ENCODE results near the gene CCDC38.
"Not testable (repeated sequence)": the region's sequence is repeated elsewhere in the genome, so short reads cannot be mapped to it uniquely, and the experiment has no call there.

CCDC38 gene

DNA sequence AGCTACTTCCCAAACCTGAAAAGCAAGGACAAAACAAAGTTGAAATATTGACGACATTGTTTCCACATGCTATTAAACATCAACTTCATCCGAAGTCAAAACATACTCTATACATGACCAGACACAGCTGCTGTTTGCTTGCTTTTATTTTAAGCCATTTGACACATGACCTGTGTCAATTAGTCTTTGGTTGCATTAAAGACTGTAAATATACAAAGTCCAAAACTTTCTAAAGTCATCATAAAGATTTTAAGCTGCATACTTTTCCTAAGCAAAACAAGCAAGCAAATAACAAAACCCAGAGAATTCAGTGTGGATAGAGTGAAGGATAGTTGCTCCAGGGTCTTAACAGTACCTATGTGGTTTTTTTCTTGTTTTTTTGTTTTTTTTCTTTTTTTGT, 31.9 kb upstream of the CCDC38 start:
- DNase-seq (ENCODE audit: low read depth), result no peak
- TF ChIP-seq, protein P1, sequence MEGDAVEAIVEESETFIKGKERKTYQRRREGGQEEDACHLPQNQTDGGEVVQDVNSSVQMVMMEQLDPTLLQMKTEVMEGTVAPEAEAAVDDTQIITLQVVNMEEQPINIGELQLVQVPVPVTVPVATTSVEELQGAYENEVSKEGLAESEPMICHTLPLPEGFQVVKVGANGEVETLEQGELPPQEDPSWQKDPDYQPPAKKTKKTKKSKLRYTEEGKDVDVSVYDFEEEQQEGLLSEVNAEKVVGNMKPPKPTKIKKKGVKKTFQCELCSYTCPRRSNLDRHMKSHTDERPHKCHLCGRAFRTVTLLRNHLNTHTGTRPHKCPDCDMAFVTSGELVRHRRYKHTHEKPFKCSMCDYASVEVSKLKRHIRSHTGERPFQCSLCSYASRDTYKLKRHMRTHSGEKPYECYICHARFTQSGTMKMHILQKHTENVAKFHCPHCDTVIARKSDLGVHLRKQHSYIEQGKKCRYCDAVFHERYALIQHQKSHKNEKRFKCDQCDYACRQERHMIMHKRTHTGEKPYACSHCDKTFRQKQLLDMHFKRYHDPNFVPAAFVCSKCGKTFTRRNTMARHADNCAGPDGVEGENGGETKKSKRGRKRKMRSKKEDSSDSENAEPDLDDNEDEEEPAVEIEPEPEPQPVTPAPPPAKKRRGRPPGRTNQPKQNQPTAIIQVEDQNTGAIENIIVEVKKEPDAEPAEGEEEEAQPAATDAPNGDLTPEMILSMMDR (IDR thresholded peaks at IDR 0.05; ENCODE audit: insufficient read depth, low read depth, low read length, missing control alignments), result no peak
- H3K4me3 ChIP-seq (ENCODE audit: low read length), result no peak overlapping the region

DNA sequence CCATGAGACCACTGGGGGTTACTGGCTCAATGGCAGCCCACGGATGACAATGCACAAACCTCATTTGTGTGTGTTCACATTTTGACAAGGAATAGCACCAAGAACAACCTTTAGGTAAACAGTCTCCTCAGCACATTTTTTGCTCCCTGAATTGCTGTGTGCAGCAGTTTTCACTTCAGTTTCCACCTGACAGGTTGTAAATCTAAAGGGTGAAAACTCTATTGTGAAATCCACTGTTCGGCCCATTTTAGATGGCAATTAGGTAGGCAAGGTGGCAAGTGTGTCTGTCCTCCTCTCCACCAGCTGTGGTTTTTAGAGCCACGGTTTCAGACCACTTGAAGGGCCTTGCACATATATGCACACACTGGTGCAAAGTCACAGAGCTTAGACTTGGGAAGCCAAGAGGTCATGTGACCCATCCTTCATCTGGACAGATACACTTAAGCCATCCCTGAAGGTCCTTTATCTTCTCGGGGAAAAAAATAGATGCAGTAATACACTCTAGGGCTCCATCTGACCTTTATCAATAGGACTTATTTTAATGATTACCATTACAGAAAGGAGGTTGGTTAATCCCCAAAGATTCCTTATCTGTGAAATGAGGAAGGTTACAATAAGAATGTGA, 30.5 kb upstream of the CCDC38 start:
- DNase-seq (ENCODE audit: low read depth), result no peak
- TF ChIP-seq, protein P1 (IDR thresholded peaks at IDR 0.05; ENCODE audit: insufficient read depth, low read depth, low read length, missing control alignments), result no peak
- H3K4me3 ChIP-seq (ENCODE audit: low read length), result no peak overlapping the region

DNA sequence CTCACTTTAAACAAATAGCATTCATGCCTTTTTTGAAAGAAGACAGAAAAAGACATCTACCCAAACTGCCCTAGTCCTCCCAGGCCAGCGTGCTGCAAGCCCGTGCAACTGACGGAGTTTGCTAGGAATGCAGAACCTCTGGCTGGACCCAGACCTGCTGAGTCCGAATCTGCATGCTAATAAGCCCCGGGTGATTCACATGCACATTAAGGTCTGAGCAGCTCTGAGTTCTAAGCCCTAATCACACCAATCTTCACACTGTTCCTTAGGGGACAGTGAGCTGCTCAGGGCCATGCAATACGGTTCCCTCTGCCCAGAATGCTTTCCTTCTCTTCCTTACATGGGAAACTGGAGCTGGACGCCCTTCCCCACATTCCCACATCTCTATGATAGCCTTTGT, 28.5 kb upstream of the CCDC38 start:
- TF ChIP-seq, protein P1 (IDR thresholded peaks at IDR 0.05; ENCODE audit: insufficient read depth, low read depth, low read length, missing control alignments), result no peak

DNA sequence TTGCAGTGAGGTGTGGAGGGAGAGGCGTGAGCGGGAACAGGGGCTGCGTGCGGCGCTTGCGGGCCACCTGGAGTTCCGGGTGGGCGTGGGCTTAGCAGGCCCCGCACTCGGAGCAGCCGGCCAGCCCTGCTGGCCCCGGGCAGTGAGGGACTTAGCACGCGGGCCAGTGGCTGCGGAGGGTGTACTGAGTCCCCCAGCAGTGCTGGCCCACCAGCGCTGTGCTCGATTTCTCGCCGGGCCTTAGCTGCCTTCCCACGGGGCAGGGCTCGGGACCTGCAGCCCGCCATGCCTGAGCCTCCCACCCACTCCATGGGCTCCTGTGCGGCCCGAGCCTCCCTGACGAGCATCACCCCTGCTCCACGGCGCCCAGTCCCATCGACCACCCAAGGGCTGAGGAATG, 26.7 kb upstream of the CCDC38 start:
- not testable (repeated sequence) for H3K4me3 ChIP-seq (ENCODE audit: low read length); DNase-seq (ENCODE audit: low read depth)

More for the DNA sequence above, 28.5 kb upstream of the CCDC38 start:
- peak; percentile 67 for DNase-seq (ENCODE audit: low read depth)
- no peak overlapping the region for H3K4me3 ChIP-seq (ENCODE audit: low read length)

DNA sequence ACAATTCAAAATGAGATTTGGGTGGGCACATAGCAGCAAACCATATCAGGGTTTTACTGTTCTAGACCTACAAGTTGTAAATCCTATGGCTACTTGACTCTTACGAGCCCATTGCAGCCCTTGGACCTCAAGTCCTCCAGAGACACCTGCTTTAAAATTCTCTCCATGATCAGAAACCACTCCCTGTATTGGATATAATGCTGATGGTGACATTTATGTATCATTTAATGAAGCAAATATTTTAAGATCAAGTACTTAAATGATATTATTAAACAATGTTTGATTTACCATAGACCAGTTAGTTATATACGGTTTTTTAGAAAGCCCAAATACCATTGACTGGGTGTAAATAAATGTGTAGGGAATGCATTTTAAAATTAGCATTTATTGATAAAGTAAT, 24.9 kb upstream of the CCDC38 start:
- no peak overlapping the region for H3K4me3 ChIP-seq (ENCODE audit: low read length)
- TF ChIP-seq, protein P1 (IDR thresholded peaks at IDR 0.05; ENCODE audit: insufficient read depth, low read depth, low read length, missing control alignments), result no peak
- no peak for DNase-seq (ENCODE audit: low read depth)

DNA sequence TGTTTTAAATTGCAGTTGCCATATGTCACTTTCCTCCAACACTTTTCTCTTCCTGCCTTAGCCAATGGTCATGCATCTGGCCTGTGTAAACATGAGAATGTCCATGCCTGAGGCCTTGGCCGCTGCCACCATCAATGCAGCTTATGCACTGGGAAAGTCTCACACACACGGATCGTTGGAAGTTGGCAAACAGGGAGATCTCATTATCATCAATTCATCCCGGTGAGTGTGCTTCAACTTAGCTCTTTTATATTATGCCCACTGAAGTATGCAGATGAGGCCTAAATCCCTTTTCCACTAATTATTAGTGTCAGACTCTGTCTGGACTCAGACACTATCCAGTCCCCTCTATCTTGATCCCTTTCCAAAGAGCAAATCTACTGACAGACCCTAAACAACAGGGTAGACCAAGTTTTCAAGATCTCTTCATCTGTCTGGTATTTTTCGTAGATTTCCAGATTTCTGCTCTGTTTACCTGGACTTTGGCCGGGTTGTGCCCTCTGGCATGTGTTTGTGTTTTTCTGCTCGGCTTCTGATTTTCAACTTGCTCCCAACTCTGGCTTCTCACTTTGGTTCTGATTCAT, 24.0 kb upstream of the CCDC38 start:
- H3K4me3 ChIP-seq (ENCODE audit: low read length), result no peak overlapping the region
- TF ChIP-seq, protein P1 (IDR thresholded peaks at IDR 0.05; ENCODE audit: insufficient read depth, low read depth, low read length, missing control alignments), result no peak
- peak; percentile 32 for DNase-seq (ENCODE audit: low read depth)

DNA sequence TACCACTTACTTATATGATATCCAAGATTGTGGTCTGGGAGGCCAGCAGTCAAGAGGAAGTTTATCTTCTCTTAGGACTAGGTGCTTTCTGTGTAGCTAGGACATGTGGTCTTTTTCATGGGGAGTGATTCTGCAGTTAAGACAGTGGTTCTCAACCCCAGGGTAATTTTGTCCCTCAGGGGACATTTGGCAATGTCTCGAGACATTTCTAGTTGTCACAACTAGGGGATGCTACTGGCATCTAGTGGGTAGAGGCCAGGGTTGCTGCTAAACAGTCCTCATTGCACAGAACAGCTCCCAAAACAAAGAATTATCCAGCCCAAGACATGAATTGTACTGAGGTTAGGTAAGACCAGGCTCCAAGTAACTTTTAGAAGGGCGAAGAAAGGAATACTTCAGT, 20.7 kb upstream of the CCDC38 start:
- no peak overlapping the region for H3K4me3 ChIP-seq (ENCODE audit: low read length)
- TF ChIP-seq, protein P1 (IDR thresholded peaks at IDR 0.05; ENCODE audit: insufficient read depth, low read depth, low read length, missing control alignments), result no peak
- no peak for DNase-seq (ENCODE audit: low read depth)
